ENCODE data around the gene SLC37A1.

SLC37A1 gene

GRCh38 chr21:42578761-42579415 is 65.2 kb downstream of the SLC37A1 start:
- no peak for DNase-seq (ENCODE audit: low read depth)

GRCh38 chr21:42579456-42580075 is 65.9 kb downstream of the SLC37A1 start:
- no peak for DNase-seq (ENCODE audit: low read depth)

GRCh38 chr21:42580076-42580792 is 66.6 kb downstream of the SLC37A1 start:
- DNase-seq (ENCODE audit: low read depth), result no peak

DNA sequence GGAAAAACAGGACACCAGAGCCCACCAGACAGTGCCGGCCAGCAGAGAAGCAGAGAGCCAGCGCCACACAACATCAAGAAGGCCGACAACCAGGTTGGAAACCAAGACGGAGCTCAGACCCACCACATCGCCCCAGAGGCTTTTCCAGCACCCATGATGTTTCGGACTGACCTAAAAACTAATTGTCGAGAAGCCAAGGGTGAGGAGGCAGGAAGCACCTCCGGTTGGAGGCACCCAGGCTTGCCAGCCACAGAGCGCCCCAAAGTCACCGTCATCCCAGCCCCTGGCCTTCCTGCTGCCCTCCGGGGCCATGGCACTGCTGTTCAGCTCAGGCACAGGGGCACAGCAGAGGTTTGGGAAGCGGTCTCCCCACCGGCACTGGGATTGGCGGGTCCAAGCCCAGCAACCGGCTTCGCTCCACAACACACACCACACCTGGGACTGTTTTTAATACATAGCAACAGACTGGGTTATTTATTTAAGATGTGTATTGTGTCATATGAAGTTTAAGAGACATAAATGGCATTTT is 67.2 kb downstream of the SLC37A1 start:
- DNase-seq (ENCODE audit: low read depth), result no peak

DNA sequence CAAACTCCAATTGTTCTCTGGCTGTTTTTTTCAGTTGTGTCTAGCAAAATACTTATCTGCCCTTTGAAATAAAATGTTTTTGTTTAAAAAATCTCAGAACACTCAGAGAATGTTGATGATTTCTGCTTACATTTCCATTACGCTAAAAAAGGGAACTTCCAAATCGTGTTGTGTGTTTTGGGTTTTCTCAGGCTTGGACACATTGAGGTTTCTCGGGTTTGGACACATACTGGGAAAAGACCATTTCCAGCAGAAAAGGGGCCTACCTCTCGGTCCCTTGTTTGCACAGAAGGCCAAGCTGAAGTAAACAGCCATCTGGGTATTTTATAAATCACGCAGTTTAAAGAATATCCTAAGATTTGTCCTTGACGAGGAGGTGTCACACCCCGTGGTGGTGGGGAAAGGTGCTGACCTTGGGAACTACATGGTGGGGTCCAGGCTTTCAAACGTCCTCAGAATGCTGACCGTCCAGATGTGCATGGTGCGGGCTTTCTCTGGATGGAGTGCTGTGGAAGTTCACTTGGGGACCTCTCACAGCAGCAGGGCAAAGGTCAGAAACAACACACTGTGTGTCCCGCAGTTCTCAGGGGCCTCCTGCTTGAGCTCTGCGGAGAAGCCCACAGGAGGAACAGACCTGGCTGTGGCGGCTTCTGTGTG is 67.8 kb downstream of the SLC37A1 start:
- DNase-seq (ENCODE audit: low read depth), result no peak

- DNase-seq (ENCODE audit: low read depth), result no peak
Observed at GRCh38 chr21:42581993-42582786, 68.5 kb downstream of the SLC37A1 start.

GRCh38 chr21:42582787-42583476 is 69.3 kb downstream of the SLC37A1 start:
- no peak for DNase-seq (ENCODE audit: low read depth)

DNA sequence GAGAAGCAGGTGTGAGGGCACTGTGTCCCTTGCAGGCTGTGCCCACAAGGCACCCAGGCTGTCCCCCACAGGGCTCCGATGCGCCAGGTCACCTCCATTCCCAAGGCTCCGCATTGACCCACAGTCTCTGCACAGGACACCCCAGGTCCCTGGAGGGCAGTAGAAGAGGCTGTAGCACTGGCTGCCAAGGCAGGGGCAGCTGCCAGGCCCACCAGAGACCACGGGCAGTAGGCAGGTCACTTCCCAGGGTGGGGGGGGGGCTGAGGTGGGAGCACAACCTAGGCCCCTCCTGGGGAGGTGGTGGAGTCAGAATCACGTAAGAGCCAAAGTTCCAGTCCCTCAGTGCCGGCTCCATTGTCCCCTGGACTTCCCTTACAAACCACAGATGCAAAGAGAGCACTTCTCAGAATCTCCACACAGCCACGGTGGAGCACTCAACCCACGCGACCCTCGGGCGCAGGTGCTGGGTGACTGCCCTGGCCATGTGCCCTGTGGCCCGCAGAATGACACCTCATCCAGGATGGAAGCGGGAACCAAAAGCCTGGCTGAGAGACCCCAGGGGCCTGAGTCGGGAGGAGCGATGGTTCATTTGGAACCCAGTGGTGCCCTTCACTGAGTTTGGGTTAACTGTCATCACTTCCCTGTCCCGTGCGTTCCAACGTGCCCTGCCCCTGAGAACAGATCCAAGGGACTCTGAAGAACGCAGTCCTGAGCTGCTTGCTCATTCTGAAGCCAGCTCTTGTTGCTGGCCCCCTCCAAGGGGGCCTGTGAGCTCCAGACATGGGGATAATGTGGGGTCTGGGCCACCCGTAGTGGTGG is 70.0 kb downstream of the SLC37A1 start:
- DNase-seq (ENCODE audit: low read depth), result no peak

- DNase-seq (ENCODE audit: low read depth), result no peak
Observed at GRCh38 chr21:42584296-42584641, 70.6 kb downstream of the SLC37A1 start.

DNA sequence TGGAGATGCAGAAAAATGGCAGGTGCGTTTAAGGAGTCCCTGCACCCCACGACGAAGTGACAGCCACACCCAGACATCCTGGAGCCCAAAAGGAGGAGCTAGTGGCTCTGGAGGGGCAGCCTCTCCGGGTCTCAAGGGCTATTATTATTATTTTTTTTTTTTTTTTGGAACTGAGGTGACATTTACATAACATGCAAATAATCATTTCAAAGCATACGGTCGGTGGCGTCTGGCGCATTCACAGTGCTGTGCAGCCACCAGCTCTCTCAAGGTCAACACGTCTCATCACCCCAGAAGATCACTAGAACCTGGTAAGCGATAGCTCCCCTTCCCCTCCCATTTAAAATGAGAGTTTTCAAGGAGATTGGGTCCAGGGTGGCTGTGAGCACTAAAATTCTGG is 72.2 kb downstream of the SLC37A1 start:
- DNase-seq (ENCODE audit: low read depth), result no peak

- DNase-seq (ENCODE audit: low read depth), result no peak
Observed at GRCh38 chr21:42586406-42586805, 72.8 kb downstream of the SLC37A1 start.

- DNase-seq (ENCODE audit: low read depth), result no peak
Observed at GRCh38 chr21:42587036-42587435, 73.4 kb downstream of the SLC37A1 start.

DNA sequence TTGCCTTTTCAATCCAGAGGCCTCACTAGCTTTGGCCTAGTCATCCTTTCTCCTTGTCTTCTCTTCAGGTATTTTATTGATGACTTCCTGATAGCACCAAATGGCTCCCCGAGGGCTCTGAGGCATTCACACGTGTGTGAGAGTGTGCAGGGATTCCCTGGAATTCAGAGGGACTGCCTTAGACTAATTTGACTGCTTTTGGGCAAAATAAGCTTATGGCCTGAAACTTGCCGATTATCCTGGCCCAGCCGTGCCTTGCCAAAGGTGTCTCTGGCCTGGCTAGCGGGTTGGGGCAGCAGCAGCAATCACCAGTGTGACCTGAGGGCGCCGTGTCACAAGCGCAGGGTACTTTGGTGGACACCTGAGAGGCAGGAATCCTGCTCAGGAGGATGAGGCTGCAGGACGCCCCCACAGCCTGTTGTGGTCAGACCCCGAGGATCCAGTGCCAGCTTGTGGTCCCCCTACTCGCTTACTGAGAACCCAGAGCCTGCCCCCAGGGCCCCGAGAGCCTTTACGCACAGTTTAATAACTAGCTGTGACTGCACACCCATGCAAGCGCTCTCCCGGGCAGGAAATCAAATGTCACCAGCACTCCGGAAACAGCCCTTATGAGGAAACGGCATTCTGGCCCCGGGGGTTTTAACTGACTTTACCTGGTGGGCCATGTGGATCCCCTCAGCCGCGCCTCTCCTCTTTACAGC is 76.9 kb downstream of the SLC37A1 start:
- no peak for DNase-seq (ENCODE audit: low read depth)

DNA sequence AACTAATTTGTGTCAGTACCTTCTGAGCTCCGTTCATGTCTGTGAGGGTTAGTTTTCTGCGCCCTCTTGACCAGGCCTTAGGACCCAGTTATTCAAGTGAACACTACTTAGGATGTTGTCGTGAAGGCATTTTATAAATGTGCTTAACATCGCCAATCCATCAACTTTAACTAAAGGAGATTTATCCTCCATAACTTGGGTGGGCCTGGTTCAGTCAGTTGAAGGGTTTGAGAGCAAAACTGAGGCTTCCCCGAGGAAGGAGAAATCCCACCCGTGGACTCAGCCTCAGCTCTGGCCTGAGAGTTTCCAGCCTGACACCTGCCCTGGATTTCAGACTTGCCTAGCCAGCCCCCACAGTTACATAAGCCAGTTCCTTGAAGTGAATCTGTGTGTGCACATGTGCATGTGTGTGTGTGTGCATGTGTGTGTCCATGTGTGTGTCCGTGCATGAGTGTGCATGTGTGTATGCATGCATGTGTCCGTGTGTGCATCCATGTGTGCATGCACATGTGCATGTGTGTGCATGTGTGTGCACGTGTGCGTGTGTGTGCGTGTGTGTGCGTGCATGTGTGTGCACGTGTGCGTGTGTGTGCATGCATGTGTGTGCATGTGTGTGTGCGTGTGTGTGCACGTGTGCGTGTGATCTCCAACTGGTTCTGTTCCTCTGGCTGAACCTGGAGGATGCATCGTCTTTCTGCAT is 77.7 kb downstream of the SLC37A1 start:
- DNase-seq (ENCODE audit: low read depth), result no peak

GRCh38 chr21:42592156-42592820 is 78.6 kb downstream of the SLC37A1 start:
- DNase-seq (ENCODE audit: low read depth), result no peak

DNA sequence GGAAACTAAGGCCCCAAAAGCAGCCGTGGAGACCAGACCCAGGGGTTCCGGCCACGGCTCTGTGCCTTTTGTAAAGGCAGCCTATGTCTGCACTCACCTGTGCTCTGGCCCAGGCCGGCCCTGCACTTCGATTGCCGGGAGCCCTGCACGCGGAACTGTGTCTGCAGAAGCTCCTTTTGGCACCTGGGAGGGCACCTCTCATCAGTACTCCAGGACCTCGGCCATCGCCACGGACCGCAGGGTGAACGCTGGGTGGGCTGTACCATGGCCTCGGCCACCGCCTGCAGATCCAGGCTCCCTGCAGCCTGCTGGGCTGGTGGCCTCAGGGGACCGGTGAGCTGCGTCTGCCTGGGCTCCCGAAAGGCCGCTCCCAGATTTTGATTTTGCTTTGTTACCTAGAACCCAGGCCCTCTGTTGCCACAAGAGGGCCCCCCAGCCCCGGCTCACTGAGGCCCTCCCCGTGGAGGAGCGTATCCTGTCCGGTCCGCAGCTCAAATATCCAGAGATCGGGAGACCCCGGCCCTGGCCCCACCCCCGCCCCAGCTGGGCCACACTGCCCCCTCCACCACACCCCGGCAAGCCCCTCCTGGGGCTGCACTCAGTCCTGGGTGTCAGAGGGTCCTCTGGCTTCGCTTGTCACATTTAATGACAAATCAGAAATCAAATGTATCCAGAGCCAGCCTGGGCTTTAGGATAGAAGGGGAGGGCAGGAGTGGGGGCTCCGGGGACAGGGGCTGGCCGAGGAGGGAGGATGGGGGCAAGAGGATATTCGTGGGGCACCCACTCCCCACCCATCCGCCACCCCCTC is 79.6 kb downstream of the SLC37A1 start:
- peak; percentile 53 for DNase-seq (ENCODE audit: low read depth)

DNA sequence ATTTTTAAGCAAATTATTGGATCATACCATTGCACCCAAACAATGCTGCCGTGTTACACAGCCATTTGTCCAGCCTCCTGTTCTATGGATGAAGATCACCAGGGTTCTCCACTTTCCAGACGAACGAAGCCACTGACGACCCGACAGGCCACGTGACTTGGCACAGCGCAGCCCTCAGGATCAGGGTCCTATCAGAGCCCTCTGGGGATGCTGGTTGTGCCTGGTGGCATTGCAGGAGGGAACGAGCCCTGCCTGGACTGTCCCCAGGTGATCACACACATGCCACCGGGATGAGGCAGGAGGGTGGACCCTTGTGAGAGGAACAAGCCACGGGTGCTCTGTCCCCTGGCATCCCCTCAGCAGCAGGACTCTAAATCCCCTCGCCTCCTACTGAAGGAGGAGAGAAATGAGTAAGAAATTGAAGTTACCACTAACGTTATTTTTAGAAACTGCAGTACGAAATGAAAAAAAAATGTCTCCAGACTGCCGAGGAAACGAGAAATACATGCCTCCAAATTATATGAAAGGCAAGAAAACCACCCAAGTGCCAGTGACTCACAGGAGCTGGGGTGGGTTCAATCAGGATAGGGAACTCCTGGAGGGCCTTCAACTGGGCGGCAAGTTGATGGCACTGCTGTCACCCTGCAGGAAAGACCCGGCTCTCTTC is 81.1 kb downstream of the SLC37A1 start:
- DNase-seq (ENCODE audit: low read depth), result no peak
